DND-41 (cell line): ENCODE data around the gene MTFMT.

ENCODE experiments used
- ATAC-seq: fragments of 200-7000 bp; cut with Tn5 transposase; 3 replicates; pipeline ENCODE4 v1.9.1; 2021; ENCODE audit warnings: low read depth; ENCODE audit not compliant: insufficient read depth
- DNase-seq: peaks from one replicate; pipeline ENCODE4 v3.0.0-alpha.2; 2020
- H2AFZ ChIP-seq: 2 replicates; pipeline ENCODE4 v1.6.0; 2012; ENCODE audit warnings: low read depth, low read length
- H3K27ac ChIP-seq: 2 replicates; pipeline ENCODE4 v1.5.1; 2012; ENCODE audit warnings: low read length, inconsistent platforms
- H3K27me3 ChIP-seq: fragments of 200-600 bp; sonication (generic); 2 replicates; pipeline ENCODE4 v1.6.0; 2012; ENCODE audit warnings: low read length, mild to moderate bottlenecking, inconsistent platforms; ENCODE audit not compliant: insufficient read depth, poor library complexity
- H3K36me3 ChIP-seq: 2 replicates; pipeline ENCODE4 v1.5.1; 2012; ENCODE audit warnings: low read length, inconsistent platforms; ENCODE audit not compliant: insufficient read depth
- H3K4me1 ChIP-seq: 2 replicates; pipeline ENCODE4 v1.5.1; 2012; ENCODE audit warnings: mild to moderate bottlenecking, low read length; ENCODE audit not compliant: insufficient read depth
- H3K4me2 ChIP-seq: 2 replicates; pipeline ENCODE4 v1.6.0; 2012; ENCODE audit warnings: mild to moderate bottlenecking, moderate library complexity, low read length, inconsistent platforms; ENCODE audit not compliant: insufficient read depth
- H3K4me3 ChIP-seq, 2 experiments: fragments of 200-600 bp in 1 of 2; shearing (Covaris generic) in 1 of 2; 2 replicates each; pipeline ENCODE4 v1.5.1; 2012 to 2016; ENCODE audit warnings: inconsistent platforms in 2 of 2, low read length in 2 of 2, mild to moderate bottlenecking in 2 of 2, low read depth in 1 of 2, moderate library complexity in 1 of 2
- H3K79me2 ChIP-seq: 2 replicates; pipeline ENCODE4 v1.6.0; 2012; ENCODE audit warnings: low read length, inconsistent platforms; ENCODE audit not compliant: insufficient read depth
- H3K9ac ChIP-seq: 2 replicates; pipeline ENCODE4 v1.6.0; 2012; ENCODE audit warnings: low read depth, mild to moderate bottlenecking, inconsistent platforms, low read length, moderate library complexity
- H3K9me3 ChIP-seq: 2 replicates; pipeline ENCODE4 v1.5.1; 2012; ENCODE audit warnings: low read length, moderate library complexity, mild to moderate bottlenecking, inconsistent platforms; ENCODE audit not compliant: insufficient read depth, severe bottlenecking
- H4K20me1 ChIP-seq: 2 replicates; pipeline ENCODE4 v1.6.0; 2012; ENCODE audit warnings: low read length; ENCODE audit not compliant: insufficient read depth
- CTCF ChIP-seq: IDR thresholded peaks from 2 replicates; pipeline ENCODE4 v1.5.1; 2012; ENCODE audit warnings: borderline replicate concordance, low read length, moderate library complexity, mild to moderate bottlenecking; ENCODE audit not compliant: poor library complexity, severe bottlenecking; ENCODE audit errors: extremely low read depth
- EZH2 ChIP-seq: IDR thresholded peaks from 3 replicates; pipeline ENCODE4 v1.6.1; 2012; ENCODE audit warnings: borderline replicate concordance, low read depth, mild to moderate bottlenecking, moderate library complexity, low read length, inconsistent platforms; ENCODE audit not compliant: severe bottlenecking

MTFMT gene

GRCh38 chr15:65059369-65059750, 29.9 kb upstream of the MTFMT start:
- no peaks in the 10 kb centered on the region for H3K36me3 ChIP-seq
- H3K9me3 ChIP-seq = no peaks in the 10 kb centered on the region
- H3K4me3 ChIP-seq = no peak overlapping the region
- no peak overlapping the region for H3K4me2 ChIP-seq
- no peak overlapping the region for H2AFZ ChIP-seq
- H3K79me2 ChIP-seq = no peaks in the 10 kb centered on the region
- TF ChIP-seq CTCF (no peak), EZH2 (no peak)
- H4K20me1 ChIP-seq = no peaks in the 10 kb centered on the region
- no peaks in the 10 kb centered on the region for H3K27me3 ChIP-seq
- no peak overlapping the region for H3K27ac ChIP-seq
- H3K9ac ChIP-seq = no peak overlapping the region
- ATAC-seq (no peak), DNase-seq (no peak)
- H3K4me1 ChIP-seq = peaks cover 22% of the 10 kb centered on the region

- Histone ChIP-seq H3K4me3 (no peak overlapping the region), H3K4me2 (no peak overlapping the region), H3K79me2 (no peaks in the 10 kb centered on the region), H3K9ac (no peak overlapping the region), H4K20me1 (no peaks in the 10 kb centered on the region), H3K27me3 (no peaks in the 10 kb centered on the region), H3K27ac (no peak overlapping the region), H3K36me3 (no peaks in the 10 kb centered on the region), H3K9me3 (no peaks in the 10 kb centered on the region), H3K4me1 (peaks cover 22% of the 10 kb centered on the region), H2AFZ (no peak overlapping the region)
- ATAC-seq (no peak), DNase-seq (no peak)
- TF ChIP-seq EZH2 = no peak
- no peak for TF ChIP-seq CTCF
These were observed 29.2 kb upstream of the MTFMT start for GRCh38 chr15:65058394-65059368.

GRCh38 chr15:65057549-65057940, 28.1 kb upstream of the MTFMT start:
- Histone ChIP-seq H3K4me2 (no peak overlapping the region), H3K36me3 (no peaks in the 10 kb centered on the region), H3K9me3 (no peaks in the 10 kb centered on the region), H2AFZ (no peak overlapping the region), H3K9ac (no peak overlapping the region), H3K4me1 (peaks cover 22% of the 10 kb centered on the region), H3K27ac (no peak overlapping the region), H4K20me1 (no peaks in the 10 kb centered on the region), H3K27me3 (no peaks in the 10 kb centered on the region), H3K4me3 (no peak overlapping the region), H3K79me2 (no peaks in the 10 kb centered on the region)
- DNase-seq (no peak), ATAC-seq (no peak)
- TF ChIP-seq EZH2 (no peak), CTCF (no peak)
